Thyroid gland (tissue), 4 donors: ENCODE measurements around the gene DLL1.

Experiments used
- CTCF ChIP-seq, 6 experiments: fragments of 200-600 bp in 3 of 6; fragments of 450-650 bp in 3 of 6; sonication (generic) in 3 of 6; IDR thresholded peaks; one replicate each; pipeline ENCODE4 v1.5.1; 2016 to 2019; ENCODE audit warnings: antibody characterized with exemption in 6 of 6, mild to moderate bottlenecking in 2 of 6, inconsistent platforms in 1 of 6, moderate library complexity in 1 of 6
- POLR2A ChIP-seq, 2 donors: fragments of 450-650 bp; IDR thresholded peaks; one replicate each; pipeline ENCODE4 v1.6.1; 2017; ENCODE audit warnings: antibody characterized with exemption in 2 of 2, mild to moderate bottlenecking in 2 of 2, moderate library complexity in 1 of 2

- TF ChIP-seq CTCF (IDR thresholded peaks at IDR 0.05) (no peak), POLR2A (IDR thresholded peaks at IDR 0.05) (no peak)
Measured at GRCh38 chr6:170274713-170275560, 15.9 kb downstream of the DLL1 start.
